ENCODE data around the gene MAST2.
"Not testable (repeated sequence)": the region's sequence is repeated elsewhere in the genome, so short reads cannot be mapped to it uniquely, and the experiment has no call there.

MAST2 gene

GRCh38 chr1:45815667-45816458 lies 12.5 kb downstream of the MAST2 start:
- no peak for DNase-seq

GRCh38 chr1:45820173-45820572 lies 16.8 kb downstream of the MAST2 start:
- DNase-seq: no peak

DNA sequence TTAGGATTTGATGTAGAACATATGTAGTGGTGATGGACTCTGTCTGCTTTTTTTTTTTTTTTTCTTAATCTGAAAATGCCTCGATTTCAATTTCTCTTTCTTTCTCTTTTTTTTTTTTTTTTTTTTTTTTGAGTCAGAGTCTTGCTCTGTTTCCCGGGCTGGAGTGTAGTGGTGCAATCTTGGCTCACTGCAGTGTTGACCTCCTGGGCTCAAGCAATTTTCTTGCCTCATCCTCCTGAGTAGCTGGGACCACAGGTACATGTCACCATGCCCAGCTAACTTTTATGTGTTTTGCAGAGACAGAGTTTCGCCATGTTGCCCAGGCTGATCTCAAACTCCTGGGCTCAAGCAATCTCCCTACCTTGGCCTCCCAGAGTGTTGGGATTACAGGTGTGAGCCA lies 17.4 kb downstream of the MAST2 start:
- no peak for DNase-seq

GRCh38 chr1:45822644-45823043 lies 19.2 kb downstream of the MAST2 start:
- DNase-seq: no peak

DNA sequence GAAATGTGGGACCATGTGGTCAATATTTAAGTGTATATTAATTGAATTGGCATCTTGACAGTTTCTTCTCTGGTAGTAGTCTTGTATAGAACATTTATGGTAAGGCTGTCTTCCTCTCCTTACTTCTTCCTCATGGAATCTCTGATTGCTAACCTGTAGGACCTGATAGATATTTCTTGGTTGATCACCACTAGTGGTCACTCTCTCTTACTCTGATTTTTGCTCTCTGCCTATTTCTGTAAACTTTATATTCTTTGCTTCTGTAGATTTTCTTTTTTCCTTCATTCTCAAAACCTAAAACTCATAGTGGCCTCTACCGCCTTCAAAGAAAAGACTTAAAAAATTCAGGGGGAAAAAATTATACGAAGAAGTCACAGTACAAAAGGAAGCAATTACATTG lies 21.2 kb downstream of the MAST2 start:
- DNase-seq: no peak

DNA sequence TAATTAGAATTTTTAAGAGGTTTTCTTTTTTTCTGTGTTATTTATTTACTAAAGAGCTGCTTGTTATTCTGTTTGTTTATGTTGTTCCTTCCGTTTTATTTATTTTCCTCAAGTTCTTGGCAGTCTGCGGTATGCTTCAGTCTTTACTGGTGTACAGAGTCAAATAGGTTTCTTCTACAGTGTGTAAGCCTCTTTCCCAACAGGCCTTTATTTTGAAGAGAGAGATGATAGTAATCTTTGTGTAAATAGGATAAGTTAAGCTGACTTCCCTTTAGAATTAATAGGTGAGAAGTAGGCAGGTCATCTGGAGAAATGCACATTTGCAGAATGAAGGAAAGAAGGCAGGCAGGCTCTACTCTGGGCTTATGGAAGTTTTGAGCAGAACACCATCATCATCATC lies 23.8 kb downstream of the MAST2 start:
- DNase-seq: no peak

GRCh38 chr1:45828841-45829240 lies 25.4 kb downstream of the MAST2 start:
- DNase-seq: no peak

DNA sequence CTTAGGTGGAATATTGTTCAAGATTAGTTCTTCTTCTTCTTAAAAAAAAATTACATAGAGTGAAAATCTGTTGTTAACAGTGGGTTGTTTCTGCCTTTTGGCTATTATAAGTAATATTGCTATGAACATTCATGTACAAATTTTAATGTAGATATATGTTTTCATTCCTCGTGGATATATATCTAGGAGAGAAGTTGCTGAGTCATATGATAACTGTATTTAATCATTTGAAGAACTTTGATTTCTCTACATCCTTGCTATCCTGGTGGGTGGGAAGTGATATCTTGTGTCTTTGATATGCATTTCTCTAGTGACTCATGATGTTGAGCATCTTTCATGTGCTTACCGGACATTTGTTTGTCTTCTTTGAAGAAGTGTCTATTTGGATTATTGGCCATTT lies 29.9 kb downstream of the MAST2 start:
- no peak for DNase-seq

- no peak for DNase-seq
These were observed 31.3 kb downstream of the MAST2 start for GRCh38 chr1:45834689-45835088.

DNA sequence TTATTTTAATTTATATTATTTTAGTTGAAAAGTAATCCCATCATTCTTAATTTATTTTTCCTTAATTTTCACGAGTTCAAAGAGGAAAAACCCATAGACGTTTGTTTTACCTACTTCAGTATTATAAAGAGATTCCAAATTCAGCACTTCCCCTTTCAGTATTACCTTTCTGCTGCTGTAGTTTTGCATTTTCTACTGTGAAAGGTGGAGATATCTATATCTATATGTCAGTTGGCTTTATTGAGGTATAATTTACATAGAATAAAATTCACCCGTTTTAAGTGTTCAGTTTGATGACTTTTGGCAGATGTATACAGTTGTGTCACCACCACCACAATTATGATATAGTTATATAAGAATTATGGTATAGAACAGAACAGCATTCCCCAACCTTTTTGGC lies 33.0 kb downstream of the MAST2 start:
- DNase-seq: no peak

- DNase-seq: not testable (repeated sequence)
These were observed 33.4 kb downstream of the MAST2 start for GRCh38 chr1:45836861-45837260.

DNA sequence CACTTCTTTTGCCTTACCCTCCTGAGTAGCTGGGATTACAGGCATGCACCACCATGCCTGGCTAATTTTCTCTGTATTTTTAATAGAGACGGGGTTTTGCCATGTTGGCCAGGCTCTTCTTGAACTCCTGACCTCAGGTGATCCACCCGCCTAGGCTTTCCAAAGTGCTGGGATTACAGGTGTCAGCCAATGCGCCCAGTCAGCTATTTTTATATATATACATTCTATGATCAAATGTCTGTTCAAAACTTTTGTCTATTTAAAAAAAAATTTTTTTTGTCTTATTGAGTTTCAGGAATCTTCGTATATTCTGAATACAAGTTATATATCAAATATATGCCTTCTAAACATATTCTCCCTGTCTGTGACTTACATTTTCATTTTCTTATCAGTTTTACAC lies 34.9 kb downstream of the MAST2 start:
- DNase-seq: not testable (repeated sequence)

DNA sequence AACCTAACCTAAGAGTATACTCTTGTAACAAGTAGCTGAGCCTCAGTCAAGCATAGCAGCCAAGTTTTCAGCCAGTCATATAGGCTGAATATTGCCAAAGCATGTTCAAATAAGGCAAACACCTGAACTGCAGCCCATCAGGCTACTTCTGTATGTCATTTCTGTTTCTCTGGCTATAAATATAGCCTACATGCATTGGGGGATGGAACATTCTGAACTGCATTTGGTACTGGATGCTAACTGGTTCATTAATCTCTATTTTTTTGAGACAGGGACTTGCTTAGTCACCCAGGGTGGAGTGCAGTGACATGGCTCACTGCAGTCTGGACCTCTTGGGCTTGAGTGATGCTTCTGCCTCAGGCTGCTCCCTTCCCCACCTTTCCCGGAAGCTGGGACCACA lies 37.3 kb downstream of the MAST2 start:
- no peak for DNase-seq

- no peak for DNase-seq
These were observed 39.4 kb downstream of the MAST2 start for GRCh38 chr1:45842786-45843185.

DNA sequence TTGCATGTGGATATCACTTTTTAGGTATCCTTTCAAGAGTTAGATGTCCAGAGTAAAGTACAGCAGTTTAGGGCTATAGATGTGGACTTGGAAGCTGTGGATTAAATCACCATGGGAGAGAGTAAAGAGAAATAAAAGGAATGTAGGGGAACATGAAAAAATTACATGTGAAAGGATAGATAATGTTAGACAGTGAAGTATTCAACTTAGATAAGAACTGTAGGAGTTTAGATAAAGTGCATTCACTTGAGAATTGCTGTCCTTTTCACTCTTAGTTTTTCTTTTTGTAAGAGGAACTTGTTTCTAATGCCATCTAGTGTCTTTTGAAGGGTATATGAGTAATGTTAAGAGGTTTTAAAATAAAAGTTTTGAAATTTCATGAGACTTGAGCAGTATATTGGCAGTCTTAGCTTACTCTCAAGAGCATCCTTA lies 40.1 kb downstream of the MAST2 start:
- DNase-seq: no peak

- not testable (repeated sequence) for DNase-seq
These were observed 40.6 kb downstream of the MAST2 start for GRCh38 chr1:45844000-45844399.

GRCh38 chr1:45846931-45847330 lies 43.5 kb downstream of the MAST2 start:
- DNase-seq: no peak

GRCh38 chr1:45848097-45848496 lies 44.7 kb downstream of the MAST2 start:
- no peak for DNase-seq

DNA sequence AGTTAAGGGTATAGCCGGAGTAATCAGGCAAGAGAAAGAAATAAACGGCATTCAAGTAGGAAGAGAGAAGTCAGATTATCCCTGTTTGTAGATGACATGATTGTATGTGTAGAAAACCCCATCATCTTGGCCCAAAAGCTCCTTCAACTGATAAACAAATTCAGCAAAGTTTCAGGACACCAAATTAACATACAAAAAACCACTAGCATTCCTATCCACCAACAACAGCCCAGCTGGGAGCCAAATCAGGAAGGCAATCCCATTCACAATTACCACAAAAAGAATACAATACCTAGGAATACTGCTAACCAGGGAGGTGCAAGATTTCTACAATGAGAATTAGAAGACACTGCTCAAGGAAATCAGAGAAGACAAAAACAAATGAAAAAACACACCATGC lies 45.3 kb downstream of the MAST2 start:
- no peak for DNase-seq

- no peak for DNase-seq
These were observed 46.6 kb downstream of the MAST2 start for GRCh38 chr1:45850017-45850416.

DNA sequence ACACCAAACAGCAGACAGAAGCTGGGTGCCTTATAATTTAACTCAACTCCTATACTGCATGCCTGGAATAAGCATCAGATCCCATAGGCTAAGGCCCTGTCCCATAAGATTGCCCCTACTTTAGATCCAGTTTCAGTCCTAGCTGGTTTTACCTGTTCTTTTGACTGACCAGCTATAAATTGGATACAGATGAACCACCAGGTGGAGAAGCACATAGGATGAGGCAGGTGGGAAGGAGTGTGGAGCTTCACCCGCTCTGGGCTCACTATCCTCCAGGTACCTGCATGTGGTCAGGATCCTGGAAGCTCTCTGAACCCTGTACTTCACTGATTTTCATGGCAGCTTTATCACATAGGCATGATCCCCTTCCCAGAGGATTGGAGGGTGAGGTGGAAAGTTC lies 51.3 kb downstream of the MAST2 start:
- DNase-seq: no peak

DNA sequence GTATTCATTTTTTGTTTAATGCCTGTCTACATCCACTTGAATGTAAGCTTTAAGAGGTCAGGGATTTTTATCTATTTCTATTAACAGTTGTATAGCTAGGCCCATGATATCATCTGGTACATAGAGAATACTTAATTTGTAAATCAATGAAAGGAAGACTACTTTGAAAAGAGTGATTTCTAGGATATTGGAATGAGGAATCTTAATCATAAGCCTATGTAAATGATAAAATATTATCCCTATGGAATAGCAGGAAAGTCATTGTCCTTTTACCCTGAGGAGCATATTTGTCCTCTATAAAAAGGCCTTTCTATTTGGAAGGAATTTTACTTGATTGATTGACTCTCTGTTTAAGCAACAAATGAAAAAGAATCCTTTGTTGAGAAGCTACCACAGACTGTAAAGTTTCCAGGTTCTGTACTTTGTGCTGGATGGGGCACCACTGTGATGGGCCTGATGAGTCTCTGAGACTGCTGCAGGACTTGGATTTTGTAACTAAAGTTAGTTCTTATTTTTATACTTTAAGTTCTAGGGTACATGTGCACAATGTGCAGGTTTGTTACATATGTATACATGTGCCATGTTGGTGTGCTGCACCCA lies 53.8 kb downstream of the MAST2 start:
- DNase-seq: no peak

DNA sequence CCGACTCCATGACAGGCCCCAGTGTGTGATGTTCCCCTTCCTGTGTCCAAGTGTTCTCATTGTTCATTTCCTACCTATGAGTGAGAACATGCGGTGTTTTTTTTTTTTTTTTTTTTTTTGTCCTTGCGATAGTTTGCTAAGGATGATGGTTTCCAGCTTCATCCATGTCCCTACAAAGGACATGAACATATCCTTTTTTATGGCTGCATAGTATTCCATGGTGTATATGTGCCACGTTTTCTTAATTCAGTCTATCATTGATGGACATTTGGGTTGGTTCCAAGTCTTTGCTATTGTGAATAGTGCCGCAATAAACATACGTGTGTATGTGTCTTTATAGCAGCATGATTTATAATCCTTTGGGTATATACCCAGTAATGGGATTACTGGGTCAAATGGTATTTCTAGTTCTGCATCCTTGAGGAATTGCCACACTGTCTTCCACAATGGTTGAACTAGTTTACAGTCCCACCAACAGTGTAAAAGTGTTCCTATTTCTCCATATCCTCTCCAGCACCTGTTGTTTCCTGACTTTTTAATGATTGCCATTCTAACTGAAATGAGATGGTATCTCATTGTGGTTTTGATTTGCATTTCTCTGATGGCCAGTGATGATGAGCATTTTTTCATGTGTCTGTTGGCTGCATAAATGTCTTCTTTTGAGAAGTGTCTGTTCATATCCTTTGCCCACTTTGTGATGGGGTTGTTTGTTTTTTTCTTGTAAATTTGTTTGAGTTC lies 54.5 kb downstream of the MAST2 start:
- not testable (repeated sequence) for DNase-seq

DNA sequence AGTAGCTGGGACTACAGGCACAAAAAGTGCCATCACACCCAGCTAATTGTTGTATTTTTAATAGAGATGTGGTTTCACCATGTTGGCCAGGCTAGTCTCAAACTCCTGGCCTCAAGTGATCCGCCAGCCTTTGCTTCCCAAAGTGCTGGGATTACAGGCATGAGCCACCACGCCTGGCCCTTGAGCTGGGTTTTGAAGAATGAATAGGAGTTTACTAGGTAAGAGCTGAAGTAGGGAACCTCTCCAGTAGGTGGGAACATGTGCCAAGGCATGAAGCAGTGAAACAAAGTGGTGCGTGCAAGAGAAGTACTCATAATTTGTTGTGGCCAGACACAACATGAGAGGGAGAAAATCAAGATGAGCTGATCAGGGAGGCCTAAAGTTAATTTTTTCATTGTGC lies 55.8 kb downstream of the MAST2 start:
- DNase-seq: no peak
